H1 (cell line): ENCODE data around the gene SCNN1G.

Experiments used
- CHD1 ChIP-seq: IDR thresholded peaks from 2 replicates; pipeline ENCODE4 v1.6.1; 2012; ENCODE audit warnings: low read depth, low read length, improper control_type of control experiment
- CREB1 ChIP-seq: IDR thresholded peaks from 2 replicates; pipeline ENCODE4 v1.6.1; 2012; ENCODE audit warnings: inconsistent platforms
- GTF2F1 ChIP-seq: IDR thresholded peaks from 2 replicates; pipeline ENCODE4 v1.6.1; 2012; ENCODE audit warnings: low read depth, low read length, improper control_type of control experiment, borderline replicate concordance
- JUN ChIP-seq: IDR thresholded peaks from 2 replicates; pipeline ENCODE4 v1.6.1; 2011; ENCODE audit warnings: low read depth, mild to moderate bottlenecking, improper control_type of control experiment, low read length
- POLR2A ChIP-seq, 2 experiments: IDR thresholded peaks; 1 replicate in 1 of 2; 2 replicates in 1 of 2; pipeline ENCODE4 v1.6.1; 2011; ENCODE audit warnings: low read depth in 2 of 2, low read length in 2 of 2, mild to moderate bottlenecking in 2 of 2; ENCODE audit errors: control extremely low read depth in 1 of 2
- TCF12 ChIP-seq: IDR thresholded peaks from 2 replicates; pipeline ENCODE4 v1.6.1; 2011; ENCODE audit warnings: low read depth, mild to moderate bottlenecking, low read length
- TF ChIP-seq, protein P1 (sequence below), 3 experiments: IDR thresholded peaks; 1 replicate in 2 of 3; 2 replicates in 1 of 3; pipeline versions ENCODE4 v1.5.1 to v1.6.1; 2011; ENCODE audit warnings: low read length in 3 of 3, mild to moderate bottlenecking in 3 of 3, inconsistent platforms in 2 of 3, low read depth in 1 of 3, moderate library complexity in 1 of 3; ENCODE audit not compliant: insufficient read depth in 1 of 3; ENCODE audit errors: control extremely low read depth in 1 of 3

DNA sequence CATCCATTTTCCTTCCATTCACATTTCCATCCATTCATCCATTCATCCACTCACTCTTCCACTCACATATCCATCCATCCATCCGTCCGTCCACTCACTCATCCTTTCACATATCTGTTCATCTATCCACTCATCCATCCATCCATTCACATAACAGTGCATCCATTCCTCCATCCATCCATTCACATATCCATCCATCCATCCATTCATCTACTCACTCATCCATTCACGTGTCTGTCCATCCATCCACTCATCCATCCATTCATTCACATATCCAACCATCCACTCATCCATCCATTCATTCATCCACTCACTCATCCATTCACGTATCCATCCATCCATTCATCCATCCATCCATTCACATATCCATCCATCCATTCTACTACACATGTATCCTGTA, 42.6 kb downstream of the SCNN1G start:
- TF ChIP-seq TCF12 (no peak), GTF2F1 (no peak), CHD1 (no peak), POLR2A (IDR thresholded peaks at IDR 0.05; ENCODE audit: control extremely low read depth in 1 of 2, low read depth in 2 of 2, low read length in 2 of 2) (no peak), CREB1 (no peak), JUN (no peak)
- TF ChIP-seq, protein P1, sequence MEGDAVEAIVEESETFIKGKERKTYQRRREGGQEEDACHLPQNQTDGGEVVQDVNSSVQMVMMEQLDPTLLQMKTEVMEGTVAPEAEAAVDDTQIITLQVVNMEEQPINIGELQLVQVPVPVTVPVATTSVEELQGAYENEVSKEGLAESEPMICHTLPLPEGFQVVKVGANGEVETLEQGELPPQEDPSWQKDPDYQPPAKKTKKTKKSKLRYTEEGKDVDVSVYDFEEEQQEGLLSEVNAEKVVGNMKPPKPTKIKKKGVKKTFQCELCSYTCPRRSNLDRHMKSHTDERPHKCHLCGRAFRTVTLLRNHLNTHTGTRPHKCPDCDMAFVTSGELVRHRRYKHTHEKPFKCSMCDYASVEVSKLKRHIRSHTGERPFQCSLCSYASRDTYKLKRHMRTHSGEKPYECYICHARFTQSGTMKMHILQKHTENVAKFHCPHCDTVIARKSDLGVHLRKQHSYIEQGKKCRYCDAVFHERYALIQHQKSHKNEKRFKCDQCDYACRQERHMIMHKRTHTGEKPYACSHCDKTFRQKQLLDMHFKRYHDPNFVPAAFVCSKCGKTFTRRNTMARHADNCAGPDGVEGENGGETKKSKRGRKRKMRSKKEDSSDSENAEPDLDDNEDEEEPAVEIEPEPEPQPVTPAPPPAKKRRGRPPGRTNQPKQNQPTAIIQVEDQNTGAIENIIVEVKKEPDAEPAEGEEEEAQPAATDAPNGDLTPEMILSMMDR (IDR thresholded peaks at IDR 0.05; ENCODE audit: control extremely low read depth in 1 of 3, insufficient read depth in 1 of 3, low read depth in 1 of 3, low read length in 3 of 3), result no peak
